Testis (tissue), 3 donors: ENCODE results near the gene RAB28. TPM values are rescaled to one million over a fixed set of nuclear protein-coding genes. Genes with fewer than 3 reads are reported as not detected.

Source experiments
- DNase-seq: peaks from one replicate; pipeline ENCODE4 v3.0.0-alpha.2; 2019
- H3K27ac ChIP-seq, 2 donors: fragments of 200-600 bp; sonication (generic); one replicate each; pipeline ENCODE4 v1.5.1; 2019
- H3K27me3 ChIP-seq: fragments of 200-600 bp; sonication (generic); one replicate; pipeline ENCODE4 v1.5.1; 2019
- H3K36me3 ChIP-seq: fragments of 200-600 bp; sonication (generic); one replicate; pipeline ENCODE4 v1.5.1; 2017; ENCODE audit warnings: low read depth; ENCODE audit errors: missing control alignments
- H3K4me1 ChIP-seq: fragments of 200-600 bp; sonication (generic); one replicate; pipeline ENCODE4 v1.5.1; 2019
- H3K4me3 ChIP-seq, 2 donors: fragments of 200-600 bp; sonication (generic); one replicate each; pipeline ENCODE4 v1.5.1; 2017 to 2019
- H3K9me3 ChIP-seq: fragments of 200-600 bp; sonication (generic); one replicate; pipeline ENCODE4 v1.5.1; 2017
- POLR2A ChIP-seq: fragments of 450-650 bp; IDR thresholded peaks from one replicate; pipeline ENCODE4 v1.6.1; 2017; ENCODE audit warnings: antibody characterized with exemption, mild to moderate bottlenecking, moderate library complexity
- WGBS, 2 donors: methylation state at CpG; one replicate each; pipeline ENCODE4 v1.1.5; 2018; 5-methylcytosine and 5-hydroxymethylcytosine counted together
- intact Hi-C: fragments of 100-400 bp; cut with DNase I; formaldehyde crosslinking; loops from one replicate; pipeline ENCODE4 v1.15.1; 2023; ENCODE audit warnings: low total_unique reads
- polyA plus RNA-seq: library from polyadenylated mRNA; stranded (reverse); fragments of 350-450 nt; fragmentation: Illumina TruSeq; extraction: RNeasy Lipid Tissue Mini Kit (QIAGEN cat#74804); gene quantifications from one replicate; pipeline ENCODE4 v1.2.3, GENCODE V29; 2014; ENCODE audit warnings: low read depth, low replicate concordance; ENCODE audit not compliant: insufficient read depth
- total RNA-seq, 2 donors: library from RNA; depleted of rRNA; stranded (reverse); fragments of >200 nt; gene quantifications; one replicate each; pipeline ENCODE4 v1.2.3, GENCODE V29; 2016
- TF ChIP-seq, protein P1 (sequence below), 3 experiments: fragments of 450-650 bp in 2 of 3; fragments of 200-600 bp in 1 of 3; sonication (generic) in 1 of 3; IDR thresholded peaks; one replicate each; pipeline ENCODE4 v1.5.1; 2016 to 2019; ENCODE audit warnings: antibody characterized with exemption in 3 of 3, mild to moderate bottlenecking in 2 of 3, moderate library complexity in 1 of 3

The RAB28 gene
- total and polyA plus RNA-seq, 3 donors from 2014 or later = 30.2 to 65.1 (median 34.3) TPM

DNA sequence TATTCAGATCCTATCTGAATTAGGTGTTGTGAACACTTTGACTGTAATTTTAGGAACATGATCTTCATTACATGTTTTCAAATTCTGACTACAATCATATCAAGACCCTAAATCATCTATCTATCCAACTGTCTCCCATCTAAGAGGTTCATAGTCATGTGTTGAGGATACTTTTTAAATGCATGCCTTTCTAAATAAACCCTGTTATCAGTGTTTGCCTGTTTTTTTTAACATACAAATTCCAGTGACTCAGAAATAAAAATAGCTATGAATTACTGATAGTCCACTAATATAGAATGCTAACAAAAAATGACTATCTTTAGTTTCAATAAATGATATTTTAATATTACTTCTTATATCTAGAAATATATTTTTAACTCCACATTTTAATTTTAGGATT lies 8.0 kb downstream of the RAB28 start:
- TF ChIP-seq POLR2A = no peak
- TF ChIP-seq, protein P1, sequence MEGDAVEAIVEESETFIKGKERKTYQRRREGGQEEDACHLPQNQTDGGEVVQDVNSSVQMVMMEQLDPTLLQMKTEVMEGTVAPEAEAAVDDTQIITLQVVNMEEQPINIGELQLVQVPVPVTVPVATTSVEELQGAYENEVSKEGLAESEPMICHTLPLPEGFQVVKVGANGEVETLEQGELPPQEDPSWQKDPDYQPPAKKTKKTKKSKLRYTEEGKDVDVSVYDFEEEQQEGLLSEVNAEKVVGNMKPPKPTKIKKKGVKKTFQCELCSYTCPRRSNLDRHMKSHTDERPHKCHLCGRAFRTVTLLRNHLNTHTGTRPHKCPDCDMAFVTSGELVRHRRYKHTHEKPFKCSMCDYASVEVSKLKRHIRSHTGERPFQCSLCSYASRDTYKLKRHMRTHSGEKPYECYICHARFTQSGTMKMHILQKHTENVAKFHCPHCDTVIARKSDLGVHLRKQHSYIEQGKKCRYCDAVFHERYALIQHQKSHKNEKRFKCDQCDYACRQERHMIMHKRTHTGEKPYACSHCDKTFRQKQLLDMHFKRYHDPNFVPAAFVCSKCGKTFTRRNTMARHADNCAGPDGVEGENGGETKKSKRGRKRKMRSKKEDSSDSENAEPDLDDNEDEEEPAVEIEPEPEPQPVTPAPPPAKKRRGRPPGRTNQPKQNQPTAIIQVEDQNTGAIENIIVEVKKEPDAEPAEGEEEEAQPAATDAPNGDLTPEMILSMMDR (IDR thresholded peaks at IDR 0.05) = no peak
- no peaks in the 10 kb centered on the region for H3K27me3 ChIP-seq

DNA sequence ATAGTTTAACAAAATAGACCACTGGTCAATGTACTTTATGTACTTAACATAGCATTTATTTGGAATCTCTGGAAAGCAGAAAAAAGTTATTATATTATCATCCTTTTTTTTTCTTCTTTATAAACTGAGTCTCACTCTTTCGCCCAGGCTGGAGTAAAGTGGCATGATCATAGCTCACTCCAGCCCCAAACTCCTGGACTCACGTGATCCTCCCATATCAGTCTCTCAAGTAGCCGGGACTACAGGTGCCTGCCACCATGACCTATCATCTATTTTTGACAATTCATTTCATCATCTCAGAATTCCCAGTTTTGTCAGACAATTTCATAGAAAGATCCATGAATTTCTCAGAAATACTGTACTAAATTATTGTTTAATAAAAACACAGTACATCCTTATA lies 12.7 kb downstream of the RAB28 start:
- no peak overlapping the region for H3K4me3 ChIP-seq
- TF ChIP-seq, protein P1 (IDR thresholded peaks at IDR 0.05) = no peak
- no peak for TF ChIP-seq POLR2A
- no peak for DNase-seq
- no peaks in the 10 kb centered on the region for H3K36me3 ChIP-seq
- no peaks in the 10 kb centered on the region for H3K27me3 ChIP-seq
- H3K9me3 ChIP-seq = no peaks in the 10 kb centered on the region
- WGBS, 2 donors = 94% methylated on average over 3 of the region's 3 CpGs
- intact Hi-C loops = no loop called here
- H3K27ac ChIP-seq = no peak overlapping the region
- no peaks in the 10 kb centered on the region for H3K4me1 ChIP-seq

More for the DNA sequence above, 8.0 kb downstream of the RAB28 start:
- no peaks in the 10 kb centered on the region for H3K4me1 ChIP-seq
- no peak overlapping the region for H3K27ac ChIP-seq
- intact Hi-C loops = no loop called here
- no peaks in the 10 kb centered on the region for H3K36me3 ChIP-seq
- no peak for DNase-seq
- H3K4me3 ChIP-seq = no peak overlapping the region
- H3K9me3 ChIP-seq = no peaks in the 10 kb centered on the region

DNA sequence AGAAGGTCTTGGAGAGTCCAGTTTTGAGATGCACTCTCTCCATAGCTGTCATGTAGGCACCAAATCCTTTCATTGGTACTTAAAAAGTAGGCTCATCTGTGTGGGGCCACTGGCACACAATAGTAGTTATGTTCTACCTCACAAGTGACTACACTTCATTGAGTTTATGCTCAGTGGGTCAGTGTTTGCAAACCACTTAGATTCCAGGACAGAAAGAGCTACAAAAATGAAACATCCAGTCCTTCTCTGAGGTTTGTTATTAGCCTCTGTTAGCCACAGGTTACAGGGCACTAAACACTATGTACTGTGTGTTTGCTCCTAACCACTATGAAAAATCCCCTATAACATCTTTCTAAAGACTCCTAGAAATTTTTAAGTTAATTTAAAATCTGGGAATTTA lies 13.8 kb downstream of the RAB28 start:
- Histone ChIP-seq H3K4me1 (no peaks in the 10 kb centered on the region), H3K4me3 (no peak overlapping the region), H3K27ac (no peak overlapping the region), H3K27me3 (no peaks in the 10 kb centered on the region), H3K36me3 (no peaks in the 10 kb centered on the region), H3K9me3 (no peaks in the 10 kb centered on the region)
- intact Hi-C loops = no loop called here
- TF ChIP-seq, protein P1 (IDR thresholded peaks at IDR 0.05) = no peak
- no peak for TF ChIP-seq POLR2A
- no peak for DNase-seq

DNA sequence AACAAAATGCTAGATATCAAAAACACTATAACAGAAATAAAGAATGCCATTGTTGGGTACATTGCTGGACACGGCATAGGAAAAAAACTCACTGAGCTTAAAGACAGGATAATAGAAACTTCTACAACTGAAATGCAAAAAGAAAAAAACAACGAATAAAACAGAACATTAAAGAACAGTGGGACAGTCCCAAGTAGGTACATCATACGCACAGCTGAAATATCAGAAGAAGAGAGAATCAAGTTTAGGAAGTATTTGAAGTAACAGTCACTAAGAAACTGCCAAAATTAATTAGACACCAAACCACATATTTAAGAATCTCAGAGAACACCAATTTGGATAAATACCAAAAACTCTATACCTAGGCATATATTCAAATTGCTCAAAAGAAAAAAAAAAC lies 19.2 kb downstream of the RAB28 start:
- DNase-seq = no peak
- Histone ChIP-seq H3K36me3 (no peaks in the 10 kb centered on the region), H3K4me1 (no peaks in the 10 kb centered on the region), H3K27me3 (no peaks in the 10 kb centered on the region), H3K9me3 (no peaks in the 10 kb centered on the region), H3K4me3 (no peak overlapping the region), H3K27ac (no peak overlapping the region)
- TF ChIP-seq, protein P1 (IDR thresholded peaks at IDR 0.05) = no peak
- TF ChIP-seq POLR2A = no peak
- intact Hi-C loops = no loop called here
- 91 to 93% methylated on average over 3 of the region's 3 CpGs for WGBS, 2 donors

DNA sequence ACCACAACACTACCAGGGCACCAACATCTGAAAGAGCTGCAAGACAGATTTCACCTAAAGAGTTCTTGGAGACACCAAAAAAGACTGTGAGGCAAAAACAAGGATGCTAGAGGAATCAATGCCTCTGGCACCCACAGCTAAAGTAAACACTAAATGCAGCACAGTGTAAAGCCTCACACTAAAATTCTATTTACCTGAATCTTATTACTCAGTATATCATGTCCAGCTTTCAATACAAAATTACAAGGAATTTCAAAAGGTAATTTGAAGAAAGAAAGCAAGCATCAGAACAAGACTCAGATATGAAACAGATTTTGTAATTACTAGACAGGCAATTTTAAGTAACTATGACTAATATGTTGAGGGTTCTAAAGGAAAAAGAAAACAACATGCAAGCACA lies 19.6 kb downstream of the RAB28 start:
- Histone ChIP-seq H3K27me3 (no peaks in the 10 kb centered on the region), H3K27ac (no peak overlapping the region), H3K9me3 (no peaks in the 10 kb centered on the region), H3K36me3 (no peaks in the 10 kb centered on the region), H3K4me1 (no peaks in the 10 kb centered on the region), H3K4me3 (no peak overlapping the region)
- no peak for DNase-seq
- TF ChIP-seq, protein P1 (IDR thresholded peaks at IDR 0.05) = no peak
- TF ChIP-seq POLR2A = no peak
- intact Hi-C loops = no loop called here
